Parathyroid adenoma (tissue), 2 donors: ENCODE data around the gene ARHGAP10.

ENCODE experiments used
- H2AFZ ChIP-seq: fragments of 300-600 bp; sonication (generic); one replicate; pipeline ENCODE4 v1.7.0; 2017; ENCODE audit warnings: antibody characterized with exemption, mild to moderate bottlenecking
- H3K27ac ChIP-seq: fragments of 300-600 bp; sonication (generic); one replicate; pipeline ENCODE4 v1.7.0; 2017
- H3K27me3 ChIP-seq: fragments of 300-600 bp; sonication (generic); one replicate; pipeline ENCODE4 v1.7.0; 2017; ENCODE audit warnings: low read length; ENCODE audit not compliant: control insufficient read depth, insufficient read depth
- H3K36me3 ChIP-seq: fragments of 300-600 bp; sonication (generic); one replicate; pipeline ENCODE4 v1.7.0; 2017; ENCODE audit warnings: low read length; ENCODE audit not compliant: control insufficient read depth, insufficient read depth
- H3K4me1 ChIP-seq: fragments of 300-600 bp; sonication (generic); one replicate; pipeline ENCODE4 v1.7.0; 2017; ENCODE audit warnings: control low read depth
- H3K4me2 ChIP-seq: fragments of 300-600 bp; sonication (generic); one replicate; pipeline ENCODE4 v1.7.0; 2017; ENCODE audit warnings: low read length
- H3K4me3 ChIP-seq: fragments of 300-600 bp; sonication (generic); one replicate; pipeline ENCODE4 v1.7.0; 2017; ENCODE audit warnings: low read depth, low read length
- H3K79me2 ChIP-seq: fragments of 300-600 bp; sonication (generic); one replicate; pipeline ENCODE4 v1.7.0; 2017; ENCODE audit warnings: control low read depth
- H3K9ac ChIP-seq: fragments of 300-600 bp; sonication (generic); one replicate; pipeline ENCODE4 v1.7.0; 2017; ENCODE audit warnings: mild to moderate bottlenecking
- H3K9me3 ChIP-seq: fragments of 300-600 bp; sonication (generic); one replicate; pipeline ENCODE4 v1.7.0; 2017; ENCODE audit warnings: low read length; ENCODE audit not compliant: control insufficient read depth
- TF ChIP-seq, protein P1 (sequence below): fragments of 300-600 bp; sonication (generic); IDR thresholded peaks from one replicate; pipeline ENCODE4 v1.7.0; 2017; ENCODE audit warnings: antibody characterized with exemption, mild to moderate bottlenecking
- donor health status: primary hyperparathyroidism.

ARHGAP10 gene

DNA sequence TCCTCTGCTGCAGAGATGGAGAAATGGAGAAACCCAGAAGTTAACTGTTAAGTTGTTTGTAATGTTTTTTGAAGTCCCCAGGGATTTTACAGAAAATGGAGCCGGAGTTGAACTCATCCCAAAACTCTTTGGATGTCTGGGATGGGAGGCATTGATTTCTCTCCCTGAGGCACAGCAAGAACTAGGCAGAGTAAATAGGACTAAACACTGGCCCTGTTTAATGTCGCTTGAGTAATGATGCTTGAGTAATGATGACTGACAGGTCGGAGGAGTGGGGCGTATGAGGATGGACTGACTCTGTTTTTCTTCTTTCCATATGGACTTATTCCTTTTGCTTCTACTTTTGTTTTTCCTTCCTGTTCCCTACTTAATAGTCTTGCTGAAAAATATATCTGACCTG is 69.9 kb downstream of the ARHGAP10 start:
- no peaks in the 10 kb centered on the region for H3K4me1 ChIP-seq
- no peaks in the 10 kb centered on the region for H3K36me3 ChIP-seq
- no peaks in the 10 kb centered on the region for H3K27me3 ChIP-seq
- no peak overlapping the region for H3K27ac ChIP-seq
- no peak overlapping the region for H3K9ac ChIP-seq
- H2AFZ ChIP-seq, result no peak overlapping the region
- TF ChIP-seq, protein P1, sequence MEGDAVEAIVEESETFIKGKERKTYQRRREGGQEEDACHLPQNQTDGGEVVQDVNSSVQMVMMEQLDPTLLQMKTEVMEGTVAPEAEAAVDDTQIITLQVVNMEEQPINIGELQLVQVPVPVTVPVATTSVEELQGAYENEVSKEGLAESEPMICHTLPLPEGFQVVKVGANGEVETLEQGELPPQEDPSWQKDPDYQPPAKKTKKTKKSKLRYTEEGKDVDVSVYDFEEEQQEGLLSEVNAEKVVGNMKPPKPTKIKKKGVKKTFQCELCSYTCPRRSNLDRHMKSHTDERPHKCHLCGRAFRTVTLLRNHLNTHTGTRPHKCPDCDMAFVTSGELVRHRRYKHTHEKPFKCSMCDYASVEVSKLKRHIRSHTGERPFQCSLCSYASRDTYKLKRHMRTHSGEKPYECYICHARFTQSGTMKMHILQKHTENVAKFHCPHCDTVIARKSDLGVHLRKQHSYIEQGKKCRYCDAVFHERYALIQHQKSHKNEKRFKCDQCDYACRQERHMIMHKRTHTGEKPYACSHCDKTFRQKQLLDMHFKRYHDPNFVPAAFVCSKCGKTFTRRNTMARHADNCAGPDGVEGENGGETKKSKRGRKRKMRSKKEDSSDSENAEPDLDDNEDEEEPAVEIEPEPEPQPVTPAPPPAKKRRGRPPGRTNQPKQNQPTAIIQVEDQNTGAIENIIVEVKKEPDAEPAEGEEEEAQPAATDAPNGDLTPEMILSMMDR, result no peak
- H3K79me2 ChIP-seq, result peaks cover 4% of the 10 kb centered on the region
- no peaks in the 10 kb centered on the region for H3K9me3 ChIP-seq
- H3K4me3 ChIP-seq, result no peak overlapping the region
- H3K4me2 ChIP-seq, result no peak overlapping the region

DNA sequence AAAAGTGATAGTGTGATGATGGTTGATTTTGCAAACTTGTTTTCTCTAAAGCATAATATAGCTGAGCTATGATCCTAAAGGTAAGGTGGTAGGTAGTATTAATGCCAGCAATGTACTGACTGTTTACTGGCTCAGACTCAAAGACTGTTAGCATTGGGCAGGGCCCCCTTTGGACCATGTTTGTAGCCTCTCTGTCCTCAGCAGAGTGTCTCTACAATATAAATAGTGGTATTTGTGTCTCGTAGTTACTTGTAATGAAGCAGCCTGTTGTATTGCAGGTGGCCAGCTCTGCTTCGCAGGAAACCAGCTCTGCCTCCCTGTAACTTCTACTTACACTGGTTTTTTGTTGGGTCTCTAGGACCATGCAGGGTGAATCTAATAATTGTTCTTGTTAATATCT is 70.5 kb downstream of the ARHGAP10 start:
- Histone ChIP-seq H3K4me2 (no peak overlapping the region), H3K27ac (no peak overlapping the region), H3K36me3 (no peaks in the 10 kb centered on the region), H2AFZ (no peak overlapping the region), H3K9me3 (no peaks in the 10 kb centered on the region), H3K9ac (no peak overlapping the region), H3K27me3 (no peaks in the 10 kb centered on the region), H3K4me3 (no peak overlapping the region), H3K79me2 (peaks cover 4% of the 10 kb centered on the region), H3K4me1 (no peaks in the 10 kb centered on the region)
- TF ChIP-seq, protein P1, result no peak

DNA sequence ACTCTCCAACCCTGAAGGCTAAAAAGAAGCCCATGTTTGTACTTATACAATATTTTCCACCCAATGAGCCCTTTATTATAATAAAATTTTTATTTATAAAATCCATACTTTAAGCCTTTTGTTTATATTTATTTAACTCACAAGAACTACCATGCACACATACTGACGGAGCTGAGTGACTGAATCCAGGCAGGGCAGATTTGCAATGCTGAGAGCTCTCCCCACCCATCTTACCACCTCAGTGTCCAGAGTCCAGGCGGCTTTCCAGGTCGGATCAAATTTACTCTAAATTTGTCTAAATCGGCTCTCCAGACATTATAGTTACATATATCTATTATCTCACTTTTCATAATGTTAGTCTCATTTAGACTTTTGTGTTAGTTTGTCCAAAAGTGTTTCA is 74.1 kb downstream of the ARHGAP10 start:
- no peaks in the 10 kb centered on the region for H3K36me3 ChIP-seq
- no peaks in the 10 kb centered on the region for H3K4me1 ChIP-seq
- no peak overlapping the region for H3K27ac ChIP-seq

DNA sequence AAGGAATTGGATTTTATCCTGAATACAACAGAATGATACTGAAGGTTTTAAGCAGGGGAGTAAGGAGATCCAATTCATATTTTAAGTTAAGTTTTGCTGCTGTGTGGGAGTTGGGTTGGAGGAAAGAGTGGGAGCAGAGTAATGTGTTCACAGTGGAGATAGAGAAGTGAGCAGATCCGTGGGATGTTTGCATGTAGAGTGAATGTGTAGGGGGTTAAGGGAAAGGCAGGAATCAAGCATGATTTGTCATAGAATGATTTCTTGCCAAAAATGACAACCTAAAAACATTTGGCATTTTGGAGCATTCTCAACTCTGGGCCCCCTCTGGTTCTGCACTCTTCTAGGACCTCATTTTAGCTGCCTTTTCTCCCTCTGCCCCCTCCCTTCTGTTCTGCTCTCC is 76.6 kb downstream of the ARHGAP10 start:
- no peaks in the 10 kb centered on the region for H3K36me3 ChIP-seq
- TF ChIP-seq, protein P1, result no peak
- peaks cover 3% of the 10 kb centered on the region for H3K79me2 ChIP-seq
- H3K27ac ChIP-seq, result no peak overlapping the region
- no peak overlapping the region for H3K4me3 ChIP-seq
- H3K9ac ChIP-seq, result no peak overlapping the region
- H3K4me1 ChIP-seq, result no peaks in the 10 kb centered on the region
- no peaks in the 10 kb centered on the region for H3K9me3 ChIP-seq
- no peak overlapping the region for H3K4me2 ChIP-seq
- no peak overlapping the region for H2AFZ ChIP-seq
- H3K27me3 ChIP-seq, result no peaks in the 10 kb centered on the region

More for the DNA sequence above, 74.1 kb downstream of the ARHGAP10 start:
- no peak overlapping the region for H3K4me2 ChIP-seq
- H2AFZ ChIP-seq, result no peak overlapping the region
- H3K27me3 ChIP-seq, result no peaks in the 10 kb centered on the region
- TF ChIP-seq, protein P1, result no peak
- H3K79me2 ChIP-seq, result peaks cover 3% of the 10 kb centered on the region
- no peak overlapping the region for H3K4me3 ChIP-seq
- H3K9ac ChIP-seq, result no peak overlapping the region
- H3K9me3 ChIP-seq, result no peaks in the 10 kb centered on the region

DNA sequence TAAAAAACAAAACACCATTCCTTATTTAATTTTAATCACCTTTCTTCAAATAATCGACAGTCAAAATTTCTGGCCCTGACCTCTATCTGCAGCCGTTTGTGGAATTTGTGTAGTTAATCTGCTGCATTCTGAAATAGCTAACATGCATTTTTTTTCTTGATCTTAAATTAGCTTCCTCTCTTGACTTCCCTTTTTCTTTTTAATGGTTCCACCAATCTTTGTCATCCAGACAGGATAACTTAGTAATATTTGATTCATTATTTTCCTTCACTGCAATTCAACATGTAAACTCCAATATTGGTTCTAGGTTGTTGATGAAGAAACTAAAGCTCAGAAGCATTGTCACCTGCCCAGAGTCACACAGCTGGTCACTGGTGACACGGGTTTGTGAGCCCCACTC is 77.3 kb downstream of the ARHGAP10 start:
- Histone ChIP-seq H3K9me3 (no peaks in the 10 kb centered on the region), H3K4me2 (no peak overlapping the region), H3K4me1 (no peaks in the 10 kb centered on the region), H3K9ac (no peak overlapping the region), H3K36me3 (no peaks in the 10 kb centered on the region), H3K4me3 (no peak overlapping the region), H3K79me2 (peaks cover 3% of the 10 kb centered on the region), H2AFZ (no peak overlapping the region), H3K27me3 (no peaks in the 10 kb centered on the region), H3K27ac (no peak overlapping the region)
- TF ChIP-seq, protein P1, result no peak
